ENCODE results near the gene TRABD. TPM values are rescaled to one million over a fixed set of nuclear protein-coding genes. Genes with fewer than 3 reads are reported as not detected.
A peak's percentile ranks its signal among the peaks of the same experiment; 100 is the strongest.

The TRABD gene
- total RNA-seq, 1 donor, result 15.5 TPM

GRCh38 chr22:50189184-50189848 is 3.6 kb downstream of the TRABD start:
- H3K4me3 ChIP-seq (ENCODE audit: low read depth, low read length), result no peak overlapping the region
- DNase-seq (ENCODE audit: low read depth), result no peak
- no peak for TF ChIP-seq CTCF (IDR thresholded peaks at IDR 0.05; ENCODE audit: insufficient read depth, low read length)

- peak overlapping the region; percentile 63 for H3K4me3 ChIP-seq (ENCODE audit: low read depth, low read length)
- TF ChIP-seq CTCF (IDR thresholded peaks at IDR 0.05; ENCODE audit: insufficient read depth, low read length), result no peak
- peak; percentile 30 for DNase-seq (ENCODE audit: low read depth)
Observed at GRCh38 chr22:50189849-50190181, 4.1 kb downstream of the TRABD start.

- TF ChIP-seq CTCF (IDR thresholded peaks at IDR 0.05; ENCODE audit: insufficient read depth, low read length), result peak; percentile 48
- H3K4me3 ChIP-seq (ENCODE audit: low read depth, low read length), result peak overlapping the region; percentile 63
- peak; percentile 59 for DNase-seq (ENCODE audit: low read depth)
Observed at GRCh38 chr22:50190182-50190940, 4.6 kb downstream of the TRABD start.

- peak overlapping the region; percentile 63 for H3K4me3 ChIP-seq (ENCODE audit: low read depth, low read length)
- no peak for TF ChIP-seq CTCF (IDR thresholded peaks at IDR 0.05; ENCODE audit: insufficient read depth, low read length)
- DNase-seq (ENCODE audit: low read depth), result no peak
Observed at GRCh38 chr22:50190941-50191741, 5.4 kb downstream of the TRABD start.

GRCh38 chr22:50192436-50193204 is 6.9 kb downstream of the TRABD start:
- no peak overlapping the region for H3K4me3 ChIP-seq (ENCODE audit: low read depth, low read length)
- TF ChIP-seq CTCF (IDR thresholded peaks at IDR 0.05; ENCODE audit: insufficient read depth, low read length), result no peak
- no peak for DNase-seq (ENCODE audit: low read depth)

GRCh38 chr22:50193621-50194020 is 7.9 kb downstream of the TRABD start:
- DNase-seq (ENCODE audit: low read depth), result no peak
- no peak for TF ChIP-seq CTCF (IDR thresholded peaks at IDR 0.05; ENCODE audit: insufficient read depth, low read length)
- no peak overlapping the region for H3K4me3 ChIP-seq (ENCODE audit: low read depth, low read length)

Data from fibroblast of the aortic adventitia (primary cell).